MM.1S (cell line): ENCODE measurements around the gene ACKR1.

ENCODE experiments used
- DNase-seq: peaks from one replicate; pipeline ENCODE4 v3.0.0-alpha.2; 2015
- H2AFZ ChIP-seq: fragments of 300-600 bp; sonication (generic); 2 replicates; pipeline ENCODE4 v1.6.0; 2016; ENCODE audit warnings: antibody characterized with exemption, low read length
- H3F3A ChIP-seq: fragments of 300-600 bp; sonication (generic); 2 replicates; pipeline ENCODE4 v1.6.1; 2016; ENCODE audit warnings: mild to moderate bottlenecking, antibody characterized with exemption, low read length, moderate library complexity, mixed read lengths; ENCODE audit not compliant: insufficient read depth
- H3K27ac ChIP-seq: fragments of 300-600 bp; sonication (generic); 2 replicates; pipeline ENCODE4 v1.5.1; 2016; ENCODE audit warnings: mild to moderate bottlenecking, low read length
- H3K27me3 ChIP-seq: fragments of 300-600 bp; sonication (generic); replicated peaks from 2 replicates; pipeline ENCODE4 v1.6.0; 2016; ENCODE audit warnings: low read length; ENCODE audit not compliant: insufficient read depth
- H3K36me3 ChIP-seq: fragments of 300-600 bp; sonication (generic); replicated peaks from 2 replicates; pipeline ENCODE4 v1.6.1; 2016; ENCODE audit warnings: mild to moderate bottlenecking, low read length, mixed read lengths; ENCODE audit not compliant: insufficient read depth
- H3K4me1 ChIP-seq: fragments of 300-600 bp; sonication (generic); 2 replicates; pipeline ENCODE4 v1.6.1; 2016; ENCODE audit warnings: low read length, mixed read lengths
- H3K4me2 ChIP-seq: fragments of 300-600 bp; sonication (generic); 2 replicates; pipeline ENCODE4 v1.6.0; 2016; ENCODE audit warnings: low read depth, low read length
- H3K4me3 ChIP-seq: fragments of 300-600 bp; sonication (generic); 2 replicates; pipeline ENCODE4 v1.5.1; 2016; ENCODE audit warnings: low read length, mixed read lengths
- H3K79me2 ChIP-seq: fragments of 300-600 bp; sonication (generic); 2 replicates; pipeline ENCODE4 v1.6.1; 2016; ENCODE audit warnings: mixed run types, low read length, mixed read lengths
- H3K9ac ChIP-seq: fragments of 300-600 bp; sonication (generic); 2 replicates; pipeline ENCODE4 v1.6.1; 2016; ENCODE audit warnings: low read length, mixed read lengths
- H3K9me2 ChIP-seq: fragments of 300-600 bp; sonication (generic); replicated peaks from 2 replicates; pipeline ENCODE4 v1.6.1; 2016; ENCODE audit warnings: mild to moderate bottlenecking, low read length, mixed read lengths; ENCODE audit not compliant: insufficient read depth
- H3K9me3 ChIP-seq: fragments of 300-600 bp; sonication (generic); replicated peaks from 2 replicates; pipeline ENCODE4 v1.6.1; 2016; ENCODE audit warnings: mild to moderate bottlenecking, low read length, mixed read lengths; ENCODE audit not compliant: insufficient read depth
- H4K20me1 ChIP-seq: fragments of 300-600 bp; sonication (generic); 2 replicates; pipeline ENCODE4 v1.6.1; 2016; ENCODE audit warnings: mild to moderate bottlenecking, low read length, moderate library complexity, mixed read lengths; ENCODE audit not compliant: insufficient read depth
- EZH2 ChIP-seq: fragments of 300-600 bp; sonication (generic); optimal IDR thresholded peaks from 2 replicates; pipeline ENCODE3; 2017; ENCODE audit warnings: low read depth, mild to moderate bottlenecking, antibody characterized with exemption, low read length, mixed read lengths
- EZH2phosphoT487 ChIP-seq: fragments of 300-600 bp; sonication (generic); IDR thresholded peaks from 2 replicates; pipeline ENCODE4 v1.6.1; 2018; ENCODE audit warnings: antibody characterized with exemption, low read length
- TF ChIP-seq, protein P1 (sequence below): fragments of 300-600 bp; sonication (generic); IDR thresholded peaks from 2 replicates; pipeline ENCODE4 v1.5.1; 2016; ENCODE audit warnings: antibody characterized with exemption, low read length, mixed read lengths

ACKR1 gene

DNA sequence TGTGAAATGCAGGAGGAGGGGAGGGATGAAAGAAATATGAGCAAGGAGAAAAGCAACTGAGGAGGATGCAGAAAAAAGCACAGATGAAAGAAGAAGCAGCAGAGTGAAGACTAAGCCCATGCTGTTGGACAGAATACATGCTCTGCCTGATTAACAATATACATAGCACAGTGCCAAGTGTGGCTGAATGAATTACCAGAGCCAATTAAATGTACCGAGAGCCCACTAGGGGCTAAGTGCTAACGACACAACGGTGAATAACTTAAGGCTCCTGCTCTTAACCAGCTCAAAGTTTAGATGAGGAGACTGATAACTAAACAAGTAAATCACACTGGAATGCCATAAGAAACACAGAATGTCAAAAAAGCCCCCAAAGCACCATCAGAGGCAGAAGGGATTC lies 17.6 kb upstream of the ACKR1 start:
- Histone ChIP-seq H3K9me2 (no peaks in the 10 kb centered on the region), H3K9me3 (no peaks in the 10 kb centered on the region), H2AFZ (no peak overlapping the region), H3K27ac (no peak overlapping the region), H4K20me1 (no peaks in the 10 kb centered on the region), H3K9ac (no peak overlapping the region), H3K4me3 (no peak overlapping the region), H3F3A (no peaks in the 10 kb centered on the region), H3K4me1 (no peaks in the 10 kb centered on the region), H3K4me2 (no peak overlapping the region; the same call in 1 of the 2 replicates), H3K36me3 (no peaks in the 10 kb centered on the region), H3K79me2 (no peaks in the 10 kb centered on the region), H3K27me3 (peaks cover 14% of the 10 kb centered on the region; the same call in 1 of the 2 replicates)
- no peak for DNase-seq
- TF ChIP-seq, protein P1, sequence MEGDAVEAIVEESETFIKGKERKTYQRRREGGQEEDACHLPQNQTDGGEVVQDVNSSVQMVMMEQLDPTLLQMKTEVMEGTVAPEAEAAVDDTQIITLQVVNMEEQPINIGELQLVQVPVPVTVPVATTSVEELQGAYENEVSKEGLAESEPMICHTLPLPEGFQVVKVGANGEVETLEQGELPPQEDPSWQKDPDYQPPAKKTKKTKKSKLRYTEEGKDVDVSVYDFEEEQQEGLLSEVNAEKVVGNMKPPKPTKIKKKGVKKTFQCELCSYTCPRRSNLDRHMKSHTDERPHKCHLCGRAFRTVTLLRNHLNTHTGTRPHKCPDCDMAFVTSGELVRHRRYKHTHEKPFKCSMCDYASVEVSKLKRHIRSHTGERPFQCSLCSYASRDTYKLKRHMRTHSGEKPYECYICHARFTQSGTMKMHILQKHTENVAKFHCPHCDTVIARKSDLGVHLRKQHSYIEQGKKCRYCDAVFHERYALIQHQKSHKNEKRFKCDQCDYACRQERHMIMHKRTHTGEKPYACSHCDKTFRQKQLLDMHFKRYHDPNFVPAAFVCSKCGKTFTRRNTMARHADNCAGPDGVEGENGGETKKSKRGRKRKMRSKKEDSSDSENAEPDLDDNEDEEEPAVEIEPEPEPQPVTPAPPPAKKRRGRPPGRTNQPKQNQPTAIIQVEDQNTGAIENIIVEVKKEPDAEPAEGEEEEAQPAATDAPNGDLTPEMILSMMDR: no peak
- no peak for TF ChIP-seq EZH2
- no peak for TF ChIP-seq EZH2phosphoT487

DNA sequence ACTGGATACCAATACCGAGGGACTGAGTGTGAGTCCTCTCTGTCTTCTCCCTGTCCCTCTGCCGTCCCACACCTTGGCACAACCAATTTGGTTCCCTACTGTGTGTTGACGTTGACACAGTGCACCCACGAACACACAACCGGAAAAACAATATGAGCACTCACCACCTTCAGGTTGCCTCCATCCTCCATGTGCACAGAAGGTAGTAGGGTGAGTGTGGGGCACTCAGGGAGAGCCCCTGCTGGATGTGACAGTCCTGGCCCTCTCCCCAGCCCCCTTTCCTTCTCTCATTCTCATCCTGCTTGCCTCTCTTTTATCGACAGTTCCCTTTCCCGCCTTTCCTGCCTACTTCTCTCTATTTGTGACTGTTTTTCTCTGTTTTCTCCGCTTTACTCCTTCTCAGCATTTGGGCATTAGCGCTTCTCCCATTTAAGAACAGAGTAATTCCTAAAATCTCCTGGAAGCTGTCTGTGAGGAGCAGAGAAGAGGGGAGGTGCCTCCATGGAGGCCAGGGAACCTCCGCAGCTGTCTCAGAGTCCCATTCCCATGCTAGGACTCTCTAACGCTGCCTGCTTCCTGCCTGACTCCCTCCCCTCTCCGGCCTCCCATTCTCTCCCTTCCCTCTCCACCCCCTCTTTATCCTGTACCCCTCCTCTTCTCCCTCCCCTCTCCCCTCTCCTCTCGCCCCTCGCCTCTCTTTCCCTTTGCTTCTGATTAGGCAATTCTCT lies 16.9 kb upstream of the ACKR1 start:
- H4K20me1 ChIP-seq: no peaks in the 10 kb centered on the region
- H2AFZ ChIP-seq: no peak overlapping the region
- no peak overlapping the region for H3K4me3 ChIP-seq
- H3F3A ChIP-seq: no peaks in the 10 kb centered on the region
- H3K36me3 ChIP-seq: no peaks in the 10 kb centered on the region
- TF ChIP-seq EZH2phosphoT487: no peak
- TF ChIP-seq EZH2: no peak
- TF ChIP-seq, protein P1: no peak
- no peaks in the 10 kb centered on the region for H3K9me2 ChIP-seq
- no peaks in the 10 kb centered on the region for H3K4me1 ChIP-seq
- no peak overlapping the region for H3K9ac ChIP-seq
- H3K9me3 ChIP-seq: no peaks in the 10 kb centered on the region
- no peak overlapping the region for H3K27ac ChIP-seq
- no peak for DNase-seq
- peaks cover 14% of the 10 kb centered on the region; the same call in 1 of the 2 replicates for H3K27me3 ChIP-seq
- no peaks in the 10 kb centered on the region for H3K79me2 ChIP-seq
- H3K4me2 ChIP-seq: no peak overlapping the region; the same call in 1 of the 2 replicates

DNA sequence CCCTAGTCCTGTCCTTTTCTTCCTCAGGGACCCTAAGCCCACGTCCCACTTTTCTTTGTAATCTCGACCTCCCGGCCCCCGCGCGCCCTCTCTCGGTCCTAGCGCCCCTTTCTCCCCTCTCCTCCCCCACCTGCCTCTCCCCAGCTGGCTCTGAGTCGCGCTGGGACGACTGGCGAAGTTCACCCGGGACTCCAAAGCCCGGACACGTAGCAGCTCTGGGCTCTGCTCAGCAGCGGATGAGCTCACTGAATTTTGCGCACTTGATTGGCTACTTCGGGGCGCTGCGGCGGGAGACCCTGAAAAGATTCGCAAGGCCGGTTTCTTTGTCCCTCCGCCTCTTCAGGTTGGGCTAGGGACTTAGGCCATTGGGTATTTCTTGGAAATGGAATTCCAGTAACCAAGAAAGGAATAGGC lies 16.3 kb upstream of the ACKR1 start:
- Histone ChIP-seq H3K4me3 (no peak overlapping the region), H3K27me3 (peaks cover 14% of the 10 kb centered on the region; the same call in 1 of the 2 replicates), H3K9me3 (no peaks in the 10 kb centered on the region), H4K20me1 (no peaks in the 10 kb centered on the region), H2AFZ (no peak overlapping the region), H3K4me2 (peak overlapping the region; percentile 10; the same call in 1 of the 2 replicates), H3F3A (no peaks in the 10 kb centered on the region), H3K27ac (no peak overlapping the region), H3K9ac (no peak overlapping the region), H3K79me2 (no peaks in the 10 kb centered on the region), H3K9me2 (no peaks in the 10 kb centered on the region), H3K36me3 (no peaks in the 10 kb centered on the region), H3K4me1 (no peaks in the 10 kb centered on the region)
- DNase-seq: peak; percentile 28
- TF ChIP-seq EZH2phosphoT487: no peak

DNA sequence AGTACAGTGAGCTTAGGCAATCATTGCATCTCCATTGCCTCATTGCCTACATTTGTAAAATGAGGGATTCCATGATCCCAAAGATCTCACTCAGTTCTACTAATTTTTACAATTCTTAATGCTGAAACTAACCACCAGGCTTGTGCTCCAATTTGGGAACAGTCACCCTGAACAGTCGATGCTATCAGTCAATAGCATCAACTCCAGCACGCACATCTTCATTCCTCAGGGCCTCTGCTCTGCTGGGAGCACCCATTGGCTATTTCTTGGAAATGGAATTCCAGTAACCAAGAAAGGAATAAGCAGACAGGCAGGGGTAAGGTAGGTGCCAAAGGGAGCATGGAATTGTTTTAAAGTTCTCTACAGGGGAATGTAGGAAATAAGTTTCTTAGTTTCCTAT lies 14.2 kb upstream of the ACKR1 start:
- Histone ChIP-seq H3K27ac (no peak overlapping the region), H3K79me2 (no peaks in the 10 kb centered on the region), H3K27me3 (peaks cover 14% of the 10 kb centered on the region; the same call in 1 of the 2 replicates), H3K9me2 (no peaks in the 10 kb centered on the region), H3K9me3 (no peaks in the 10 kb centered on the region), H3K4me1 (no peaks in the 10 kb centered on the region), H3K4me2 (no peak overlapping the region), H3K9ac (no peak overlapping the region), H2AFZ (no peak overlapping the region), H3K36me3 (no peaks in the 10 kb centered on the region), H4K20me1 (no peaks in the 10 kb centered on the region), H3K4me3 (no peak overlapping the region), H3F3A (no peaks in the 10 kb centered on the region)
- DNase-seq: no peak
- TF ChIP-seq EZH2 (no peak), EZH2phosphoT487 (no peak)
- TF ChIP-seq, protein P1: no peak
